IPS-15b (cell line): ENCODE measurements around the gene AKT1.
A peak's percentile ranks its signal among the peaks of the same experiment; 100 is the strongest.

Source experiments
- H3K27me3 ChIP-seq: one replicate; pipeline ENCODE4 v1.6.1; 2013; ENCODE audit warnings: low read length; ENCODE audit not compliant: control insufficient read depth, insufficient read depth
- H3K36me3 ChIP-seq: one replicate; pipeline ENCODE4 v1.6.1; 2013; ENCODE audit warnings: low read length; ENCODE audit not compliant: control insufficient read depth, insufficient read depth
- H3K4me1 ChIP-seq: one replicate; pipeline ENCODE4 v1.6.1; 2013; ENCODE audit warnings: mild to moderate bottlenecking, low read length; ENCODE audit not compliant: control insufficient read depth, insufficient read depth
- H3K4me3 ChIP-seq: one replicate; pipeline ENCODE4 v1.5.1; 2013; ENCODE audit warnings: low read depth, low read length
- H3K9ac ChIP-seq: one replicate; pipeline ENCODE4 v1.6.1; 2013; ENCODE audit warnings: low read depth, mild to moderate bottlenecking, low read length
- H3K9me3 ChIP-seq: one replicate; pipeline ENCODE4 v1.6.1; 2013; ENCODE audit warnings: mild to moderate bottlenecking, low read length; ENCODE audit not compliant: control insufficient read depth, insufficient read depth

AKT1 gene

GRCh38 chr14:104758981-104759969 is 36.3 kb downstream of the AKT1 start:
- no peaks in the 10 kb centered on the region for H3K9me3 ChIP-seq
- no peaks in the 10 kb centered on the region for H3K27me3 ChIP-seq
- peaks cover 3% of the 10 kb centered on the region for H3K4me1 ChIP-seq
- H3K36me3 ChIP-seq: peaks cover 50% of the 10 kb centered on the region
- no peak overlapping the region for H3K9ac ChIP-seq
- H3K4me3 ChIP-seq: no peak overlapping the region

- Histone ChIP-seq H3K27me3 (no peaks in the 10 kb centered on the region), H3K36me3 (peaks cover 50% of the 10 kb centered on the region), H3K9me3 (no peaks in the 10 kb centered on the region), H3K9ac (no peak overlapping the region), H3K4me3 (no peak overlapping the region), H3K4me1 (peaks cover 3% of the 10 kb centered on the region)
Measured at GRCh38 chr14:104757681-104758392, 37.7 kb downstream of the AKT1 start.

- no peak overlapping the region for H3K4me3 ChIP-seq
- peaks cover 50% of the 10 kb centered on the region for H3K36me3 ChIP-seq
- no peaks in the 10 kb centered on the region for H3K9me3 ChIP-seq
- no peak overlapping the region for H3K9ac ChIP-seq
- peaks cover 3% of the 10 kb centered on the region for H3K4me1 ChIP-seq
- H3K27me3 ChIP-seq: no peaks in the 10 kb centered on the region
Measured at GRCh38 chr14:104757238-104757585, 38.3 kb downstream of the AKT1 start.

- Histone ChIP-seq H3K9ac (no peak overlapping the region), H3K4me3 (no peak overlapping the region), H3K4me1 (peaks cover 3% of the 10 kb centered on the region), H3K9me3 (no peaks in the 10 kb centered on the region), H3K36me3 (peaks cover 50% of the 10 kb centered on the region), H3K27me3 (no peaks in the 10 kb centered on the region)
Measured at GRCh38 chr14:104756477-104757237, 38.9 kb downstream of the AKT1 start.

- Histone ChIP-seq H3K9me3 (no peaks in the 10 kb centered on the region), H3K4me3 (no peak overlapping the region), H3K9ac (no peak overlapping the region), H3K4me1 (no peaks in the 10 kb centered on the region), H3K27me3 (no peaks in the 10 kb centered on the region), H3K36me3 (peaks cover 46% of the 10 kb centered on the region)
Measured at GRCh38 chr14:104755621-104756020, 39.9 kb downstream of the AKT1 start.

GRCh38 chr14:104754213-104754851 is 41.2 kb downstream of the AKT1 start:
- H3K36me3 ChIP-seq: peaks cover 39% of the 10 kb centered on the region
- peak overlapping the region; percentile 90 for H3K9ac ChIP-seq
- H3K9me3 ChIP-seq: no peaks in the 10 kb centered on the region
- no peaks in the 10 kb centered on the region for H3K27me3 ChIP-seq
- peak overlapping the region; percentile 88 for H3K4me3 ChIP-seq
- H3K4me1 ChIP-seq: no peaks in the 10 kb centered on the region

- peak overlapping the region; percentile 90 for H3K9ac ChIP-seq
- H3K4me1 ChIP-seq: no peaks in the 10 kb centered on the region
- H3K36me3 ChIP-seq: peaks cover 33% of the 10 kb centered on the region
- peak overlapping the region; percentile 88 for H3K4me3 ChIP-seq
- no peaks in the 10 kb centered on the region for H3K27me3 ChIP-seq
- H3K9me3 ChIP-seq: no peaks in the 10 kb centered on the region
Measured at GRCh38 chr14:104753528-104754212, 41.9 kb downstream of the AKT1 start.

- H3K36me3 ChIP-seq: peaks cover 28% of the 10 kb centered on the region
- H3K9ac ChIP-seq: peak within 1 kb of the TSS; percentile 90
- H3K4me3 ChIP-seq: peak within 1 kb of the TSS; percentile 88
- H3K9me3 ChIP-seq: no peaks in the 10 kb centered on the region
- no peaks in the 10 kb centered on the region for H3K27me3 ChIP-seq
- no peaks in the 10 kb centered on the region for H3K4me1 ChIP-seq
Measured at GRCh38 chr14:104752735-104753527, 42.6 kb downstream of the AKT1 start, which contains the start of gene SIVA1. TSS of gene SIVA1 (plus strand) at chr14:104753147. CDS start at chr14:104753202, 55 bp downstream.

- Histone ChIP-seq H3K4me3 (peak overlapping the region; percentile 88), H3K9me3 (no peaks in the 10 kb centered on the region), H3K9ac (no peak overlapping the region), H3K27me3 (no peaks in the 10 kb centered on the region), H3K4me1 (no peaks in the 10 kb centered on the region), H3K36me3 (peaks cover 22% of the 10 kb centered on the region)
Measured at GRCh38 chr14:104752423-104752734, 43.2 kb downstream of the AKT1 start.

GRCh38 chr14:104751539-104752422 is 43.8 kb downstream of the AKT1 start:
- H3K4me3 ChIP-seq: peak overlapping the region; percentile 56
- H3K9ac ChIP-seq: no peak overlapping the region
- H3K4me1 ChIP-seq: no peaks in the 10 kb centered on the region

More at GRCh38 chr14:104751539-104752422, 43.8 kb downstream of the AKT1 start:
- Histone ChIP-seq H3K27me3 (no peaks in the 10 kb centered on the region), H3K36me3 (peaks cover 17% of the 10 kb centered on the region), H3K9me3 (no peaks in the 10 kb centered on the region)
